ENCODE data around the gene PDE3B.

GRCh38 chr11:14611939-14612338 lies 31.7 kb upstream of the PDE3B start:
- TF ChIP-seq CTCF (IDR thresholded peaks at IDR 0.05 in 2 of 3, conservative IDR thresholded peaks at IDR 0.05 in 1 of 3; ENCODE audit: borderline replicate concordance in 1 of 3, insufficient read depth in 1 of 3, low read depth in 2 of 3, low read length in 2 of 3) (no peak), ZNF274 (IDR thresholded peaks at IDR 0.05; ENCODE audit: low read depth, low read length) (no peak), EGR1 (IDR thresholded peaks at IDR 0.05; ENCODE audit: low read depth) (no peak), EZH2 (IDR thresholded peaks at IDR 0.05) (no peak), CEBPB (IDR thresholded peaks at IDR 0.05; ENCODE audit: low read depth) (no peak)
